ENCODE data around the gene MERTK. TPM values are rescaled to one million over a fixed set of nuclear protein-coding genes. Genes with fewer than 3 reads are reported as not detected.

Gene MERTK
- total and polyA plus RNA-seq, 10 of the 15 experiments (the other 5 are each of a cell fraction or from before 2014, with no cell fraction given) = 0.13 to 30.6 (median 0.50) TPM

DNA sequence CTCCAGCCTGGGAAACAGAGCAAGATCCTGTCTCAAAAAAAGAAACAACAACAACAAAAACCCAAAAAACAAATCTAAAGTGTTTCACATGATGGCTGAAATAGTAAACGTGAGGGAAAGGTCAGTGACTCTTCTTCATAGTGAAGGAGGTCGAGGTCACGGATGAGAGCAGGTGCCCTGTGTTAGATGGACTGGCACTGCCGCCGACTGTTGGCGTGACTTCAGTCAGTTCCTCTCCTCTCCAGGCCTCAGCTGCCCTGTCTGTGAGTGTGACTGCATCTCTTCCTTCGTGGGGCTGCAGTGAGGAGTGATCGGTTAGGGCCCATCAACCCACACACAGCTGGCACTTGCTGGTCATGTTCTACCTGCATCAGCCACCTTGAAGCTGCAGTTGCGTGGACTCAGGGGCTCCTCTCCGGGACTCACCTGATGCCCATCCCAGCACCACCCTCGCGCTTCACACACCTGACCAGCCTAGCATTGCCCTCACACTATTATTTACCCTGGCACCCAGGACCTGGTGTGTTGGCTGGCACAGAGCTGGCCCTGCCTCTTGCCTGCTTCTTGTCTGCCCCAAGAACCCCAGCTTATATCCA lies 126.6 kb downstream of the MERTK start:
- SMC1A ChIA-PET (ENCODE audit: uncharacterized antibody, unreplicated experiment) = no interaction called here
- RAD21 ChIA-PET (ENCODE audit: unreplicated experiment) = no interaction called here
- H3K27me3 ChIP-seq (replicated peaks in 1 of 2; ENCODE audit: control insufficient read depth in 2 of 2, insufficient read depth in 2 of 2, low read length in 1 of 2) = no peaks in the 10 kb centered on the region
- BruUV-seq (replicated peaks) = no TSS peak
- H3K4me2 ChIP-seq (ENCODE audit: control insufficient read depth, insufficient read depth) = no peak overlapping the region
- DNase-seq (ENCODE audit: low read depth, low spot score) (no peak), ATAC-seq (no peak), FAIRE-seq (no peak)
- intact Hi-C loops (cut with micrococcal nuclease; ENCODE audit: unreplicated experiment) (no loop called here), in situ Hi-C loops (cut with MboI) (no loop called here)
- POLR2A ChIA-PET = interaction anchor here (0.5 to 1.4 kb wide), 2 partner anchors 10 to 142 kb away, joined by 3 to 4 read pairs; no protein-coding TSS in a partner anchor
- H3K4me3 ChIP-seq = no peak overlapping the region
- H4K20me1 ChIP-seq (ENCODE audit: control insufficient read depth, insufficient read depth) = no peaks in the 10 kb centered on the region
- H3K27ac ChIP-seq (ENCODE audit: control insufficient read depth, insufficient read depth) = no peak overlapping the region
- H3K4me1 ChIP-seq (ENCODE audit: control insufficient read depth, insufficient read depth, low read length) = no peaks in the 10 kb centered on the region
- TF ChIP-seq JUND (IDR thresholded peaks at IDR 0.05; ENCODE audit: low read depth, low read length) (no peak), TAF1 (IDR thresholded peaks at IDR 0.05; ENCODE audit: borderline replicate concordance, low read depth, low read length) (no peak), KAT2A (conservative IDR thresholded peaks at IDR 0.05; ENCODE audit: control insufficient read depth, low read depth, low read length) (no peak), NFYA (IDR thresholded peaks at IDR 0.05; ENCODE audit: borderline replicate concordance, low read depth, low read length) (no peak), SRF (IDR thresholded peaks at IDR 0.05; ENCODE audit: low read depth in 2 of 2, low read length in 2 of 2) (no peak), ZNF622 (IDR thresholded peaks at IDR 0.05) (no peak), SPI1 (IDR thresholded peaks at IDR 0.05; ENCODE audit: borderline replicate concordance, insufficient read depth, low read depth, low read length) (no peak), FOXM1 (IDR thresholded peaks at IDR 0.05; ENCODE audit: low read depth, low read length) (no peak), SP1 (IDR thresholded peaks at IDR 0.05; ENCODE audit: low read depth, low read length) (no peak), CBX3 (IDR thresholded peaks at IDR 0.05; ENCODE audit: borderline replicate concordance, low read depth) (no peak), NBN (IDR thresholded peaks at IDR 0.05) (no peak), PAX8 (IDR thresholded peaks at IDR 0.05) (no peak)
- TF ChIP-seq, protein P1, sequence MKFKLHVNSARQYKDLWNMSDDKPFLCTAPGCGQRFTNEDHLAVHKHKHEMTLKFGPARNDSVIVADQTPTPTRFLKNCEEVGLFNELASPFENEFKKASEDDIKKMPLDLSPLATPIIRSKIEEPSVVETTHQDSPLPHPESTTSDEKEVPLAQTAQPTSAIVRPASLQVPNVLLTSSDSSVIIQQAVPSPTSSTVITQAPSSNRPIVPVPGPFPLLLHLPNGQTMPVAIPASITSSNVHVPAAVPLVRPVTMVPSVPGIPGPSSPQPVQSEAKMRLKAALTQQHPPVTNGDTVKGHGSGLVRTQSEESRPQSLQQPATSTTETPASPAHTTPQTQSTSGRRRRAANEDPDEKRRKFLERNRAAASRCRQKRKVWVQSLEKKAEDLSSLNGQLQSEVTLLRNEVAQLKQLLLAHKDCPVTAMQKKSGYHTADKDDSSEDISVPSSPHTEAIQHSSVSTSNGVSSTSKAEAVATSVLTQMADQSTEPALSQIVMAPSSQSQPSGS (IDR thresholded peaks at IDR 0.05; ENCODE audit: low read length) = no peak
- TF ChIP-seq, protein P2, sequence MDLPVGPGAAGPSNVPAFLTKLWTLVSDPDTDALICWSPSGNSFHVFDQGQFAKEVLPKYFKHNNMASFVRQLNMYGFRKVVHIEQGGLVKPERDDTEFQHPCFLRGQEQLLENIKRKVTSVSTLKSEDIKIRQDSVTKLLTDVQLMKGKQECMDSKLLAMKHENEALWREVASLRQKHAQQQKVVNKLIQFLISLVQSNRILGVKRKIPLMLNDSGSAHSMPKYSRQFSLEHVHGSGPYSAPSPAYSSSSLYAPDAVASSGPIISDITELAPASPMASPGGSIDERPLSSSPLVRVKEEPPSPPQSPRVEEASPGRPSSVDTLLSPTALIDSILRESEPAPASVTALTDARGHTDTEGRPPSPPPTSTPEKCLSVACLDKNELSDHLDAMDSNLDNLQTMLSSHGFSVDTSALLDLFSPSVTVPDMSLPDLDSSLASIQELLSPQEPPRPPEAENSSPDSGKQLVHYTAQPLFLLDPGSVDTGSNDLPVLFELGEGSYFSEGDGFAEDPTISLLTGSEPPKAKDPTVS (IDR thresholded peaks at IDR 0.05; ENCODE audit: low read depth, low read length) = no peak
- no peaks in the 10 kb centered on the region for H3K9me3 ChIP-seq (replicated peaks; ENCODE audit: control insufficient read depth, insufficient read depth, low read length)
- no peak overlapping the region for H3K9ac ChIP-seq (ENCODE audit: control insufficient read depth, insufficient read depth, low read length)
- H3K79me2 ChIP-seq (ENCODE audit: control insufficient read depth, insufficient read depth, low read length) = no peaks in the 10 kb centered on the region
- H3K36me3 ChIP-seq (ENCODE audit: control insufficient read depth in 2 of 2, insufficient read depth in 2 of 2, low read length in 1 of 2) = no peaks in the 10 kb centered on the region
- 57% methylated on average over 12 of the region's 12 CpGs for WGBS (ENCODE audit: insufficient coverage, insufficient replicate concordance, low lambda C conversion rate, missing lambda C conversion rate)
- H2AFZ ChIP-seq (ENCODE audit: control insufficient read depth, low read depth, low read length) = no peak overlapping the region
- CTCF ChIA-PET = no interaction called here

All from GM12878 (cell line).